ENCODE data around the gene ANO10.
A peak's percentile ranks its signal among the peaks of the same experiment; 100 is the strongest.

ANO10 gene

DNA sequence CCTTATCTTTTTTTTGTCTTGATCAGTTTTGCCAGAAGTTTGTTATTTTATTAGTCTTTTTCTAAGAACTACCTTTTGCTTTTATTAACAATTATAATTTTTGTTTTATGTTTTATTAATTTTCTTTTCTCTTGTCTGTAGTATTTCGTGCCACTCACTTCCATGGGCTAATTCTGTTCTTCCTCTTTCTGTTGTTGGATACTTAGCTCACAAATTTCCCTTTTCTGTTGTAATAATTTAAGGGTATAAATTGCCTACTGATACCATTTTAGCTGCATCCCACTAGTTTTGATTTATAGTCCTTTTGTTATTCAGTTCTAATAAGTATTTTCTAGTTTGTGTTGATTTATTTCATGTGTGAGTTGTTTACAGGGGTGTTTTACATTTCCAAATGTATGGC, 286.8 kb downstream of the ANO10 start:
- Histone ChIP-seq H3K27ac (ENCODE audit: low read length) (no peak overlapping the region), H3K36me3 (ENCODE audit: control insufficient read depth in 2 of 2, insufficient read depth in 2 of 2, low read length in 2 of 2) (peaks cover 17 to 23% of the 10 kb centered on the region in 2 donors), H3K9ac (ENCODE audit: low read length in 2 of 2) (no peak overlapping the region), H3K4me1 (ENCODE audit: control insufficient read depth, insufficient read depth, low read length) (no peaks in the 10 kb centered on the region), H3K27me3 (ENCODE audit: control insufficient read depth in 1 of 2, insufficient read depth in 2 of 2, low read length in 2 of 2) (no peaks in the 10 kb centered on the region), H3K4me3 (ENCODE audit: low read length in 2 of 2) (no peak overlapping the region), H3K9me3 (ENCODE audit: control insufficient read depth in 2 of 2, low read length in 2 of 2) (peaks cover 2 to 23% of the 10 kb centered on the region in 2 donors)

DNA sequence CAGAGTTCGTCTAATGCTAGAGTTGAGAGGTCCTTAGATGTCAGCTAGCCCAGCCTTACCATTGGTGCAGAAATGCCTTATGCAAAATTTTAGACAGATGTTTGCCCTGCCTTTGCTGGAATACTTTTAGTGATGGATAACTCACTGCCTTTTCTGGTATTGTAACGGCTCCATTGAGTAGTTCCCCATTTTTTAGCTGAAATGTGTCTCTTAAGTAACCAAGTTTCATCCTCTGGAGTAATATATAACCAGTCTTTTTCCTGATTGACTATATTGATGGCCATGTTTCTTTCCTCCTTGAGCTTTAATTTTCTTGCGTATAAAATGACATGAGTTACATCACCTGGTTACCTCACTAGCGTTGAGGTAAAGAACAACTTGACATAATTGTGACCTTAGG, 290.4 kb downstream of the ANO10 start:
- H3K4me1 ChIP-seq (ENCODE audit: control insufficient read depth, insufficient read depth, low read length), result peaks cover 8% of the 10 kb centered on the region
- no peak overlapping the region for H3K27ac ChIP-seq (ENCODE audit: low read length)
- H3K36me3 ChIP-seq (ENCODE audit: control insufficient read depth in 2 of 2, insufficient read depth in 2 of 2, low read length in 2 of 2), result peaks cover 6 to 8% of the 10 kb centered on the region in 2 donors
- H3K9ac ChIP-seq (ENCODE audit: low read length in 2 of 2), result no peak overlapping the region
- no peak overlapping the region for H3K4me3 ChIP-seq (ENCODE audit: low read length in 2 of 2)
- H3K27me3 ChIP-seq (ENCODE audit: control insufficient read depth in 1 of 2, insufficient read depth in 2 of 2, low read length in 2 of 2), result no peaks in the 10 kb centered on the region
- peaks cover 0 to 5% of the 10 kb centered on the region in 2 donors for H3K9me3 ChIP-seq (ENCODE audit: control insufficient read depth in 2 of 2, low read length in 2 of 2)

DNA sequence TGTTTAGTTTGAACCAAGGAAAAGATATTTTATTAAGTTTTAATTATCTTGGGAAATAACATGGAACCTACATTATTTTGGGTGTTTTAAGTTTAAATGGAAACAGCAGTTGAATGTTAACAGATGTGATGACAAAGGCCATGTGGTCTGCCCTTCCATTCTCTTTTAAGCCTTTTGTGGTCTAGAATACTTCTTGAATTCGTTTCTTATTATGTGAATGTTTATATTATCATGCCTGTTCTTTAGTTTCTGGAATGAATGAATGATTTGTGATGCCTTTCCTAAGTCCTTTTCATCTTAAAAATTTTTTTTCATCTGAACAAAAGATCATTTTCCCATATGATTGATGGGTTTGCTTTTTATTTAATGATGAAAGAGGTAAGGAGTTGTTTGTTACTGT, 290.8 kb downstream of the ANO10 start:
- Histone ChIP-seq H3K4me1 (ENCODE audit: control insufficient read depth, insufficient read depth, low read length) (peaks cover 12% of the 10 kb centered on the region), H3K27ac (ENCODE audit: low read length) (no peak overlapping the region), H3K9ac (ENCODE audit: low read length in 2 of 2) (no peak overlapping the region), H3K9me3 (ENCODE audit: control insufficient read depth in 2 of 2, low read length in 2 of 2) (peaks cover 0 to 1% of the 10 kb centered on the region in 2 donors), H3K27me3 (ENCODE audit: control insufficient read depth in 1 of 2, insufficient read depth in 2 of 2, low read length in 2 of 2) (no peaks in the 10 kb centered on the region), H3K4me3 (ENCODE audit: low read length in 2 of 2) (no peak overlapping the region), H3K36me3 (ENCODE audit: control insufficient read depth in 2 of 2, insufficient read depth in 2 of 2, low read length in 2 of 2) (peaks cover 6% of the 10 kb centered on the region in 2 donors)

DNA sequence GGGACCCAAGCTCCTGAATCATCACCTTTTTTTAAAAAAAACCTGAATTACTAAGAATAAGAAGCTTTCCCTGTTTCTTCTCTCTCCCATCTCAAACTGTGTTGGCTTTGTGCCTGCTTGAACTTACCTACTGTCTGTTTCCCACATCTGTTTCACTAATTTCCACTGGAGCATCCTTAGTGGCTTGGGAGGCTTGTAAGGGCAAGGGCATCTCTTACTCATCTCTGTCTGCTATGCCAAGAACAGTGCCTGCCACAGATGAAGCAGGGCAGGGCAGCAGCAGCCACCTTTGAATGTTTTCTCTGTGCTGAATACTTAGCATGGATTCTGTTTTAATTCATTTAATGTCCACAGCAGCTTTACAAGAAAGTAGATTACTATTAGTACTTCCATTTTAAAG, 293.2 kb downstream of the ANO10 start:
- Histone ChIP-seq H3K27me3 (ENCODE audit: control insufficient read depth in 1 of 2, insufficient read depth in 2 of 2, low read length in 2 of 2) (no peaks in the 10 kb centered on the region), H3K4me3 (ENCODE audit: low read length in 2 of 2) (no peak overlapping the region), H3K4me1 (ENCODE audit: control insufficient read depth, insufficient read depth, low read length) (peaks cover 13% of the 10 kb centered on the region), H3K36me3 (ENCODE audit: control insufficient read depth in 2 of 2, insufficient read depth in 2 of 2, low read length in 2 of 2) (no peaks in the 10 kb centered on the region), H3K9me3 (ENCODE audit: control insufficient read depth in 2 of 2, low read length in 2 of 2) (no peaks in the 10 kb centered on the region), H3K9ac (ENCODE audit: low read length in 2 of 2) (no peak overlapping the region), H3K27ac (ENCODE audit: low read length) (no peak overlapping the region)

DNA sequence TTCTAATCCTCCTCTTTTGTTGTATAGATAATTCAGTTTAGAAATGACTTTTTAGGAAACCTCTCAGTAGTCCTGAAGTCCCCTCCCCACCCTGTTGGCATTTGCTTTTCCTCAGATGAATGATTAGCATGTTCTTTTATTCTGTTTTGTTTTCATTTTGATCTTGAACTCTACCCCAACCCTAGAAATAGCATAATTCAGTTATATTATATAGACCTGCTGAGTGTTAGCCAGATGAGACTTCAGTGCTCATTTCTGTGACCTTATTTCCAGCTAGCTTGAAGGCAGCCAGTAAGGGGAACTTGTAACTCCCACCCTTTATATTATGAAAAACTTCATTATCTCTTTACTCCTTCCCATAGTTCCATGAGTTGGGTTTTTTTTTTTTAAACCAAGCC, 294.2 kb downstream of the ANO10 start:
- H3K4me1 ChIP-seq (ENCODE audit: control insufficient read depth, insufficient read depth, low read length), result peaks cover 13% of the 10 kb centered on the region
- H3K4me3 ChIP-seq (ENCODE audit: low read length in 2 of 2), result no peak overlapping the region
- no peak overlapping the region for H3K9ac ChIP-seq (ENCODE audit: low read length in 2 of 2)
- no peaks in the 10 kb centered on the region for H3K27me3 ChIP-seq (ENCODE audit: control insufficient read depth in 1 of 2, insufficient read depth in 2 of 2, low read length in 2 of 2)
- no peaks in the 10 kb centered on the region for H3K36me3 ChIP-seq (ENCODE audit: control insufficient read depth in 2 of 2, insufficient read depth in 2 of 2, low read length in 2 of 2)
- H3K27ac ChIP-seq (ENCODE audit: low read length), result peak overlapping the region; percentile 37
- H3K9me3 ChIP-seq (ENCODE audit: control insufficient read depth in 2 of 2, low read length in 2 of 2), result no peaks in the 10 kb centered on the region

DNA sequence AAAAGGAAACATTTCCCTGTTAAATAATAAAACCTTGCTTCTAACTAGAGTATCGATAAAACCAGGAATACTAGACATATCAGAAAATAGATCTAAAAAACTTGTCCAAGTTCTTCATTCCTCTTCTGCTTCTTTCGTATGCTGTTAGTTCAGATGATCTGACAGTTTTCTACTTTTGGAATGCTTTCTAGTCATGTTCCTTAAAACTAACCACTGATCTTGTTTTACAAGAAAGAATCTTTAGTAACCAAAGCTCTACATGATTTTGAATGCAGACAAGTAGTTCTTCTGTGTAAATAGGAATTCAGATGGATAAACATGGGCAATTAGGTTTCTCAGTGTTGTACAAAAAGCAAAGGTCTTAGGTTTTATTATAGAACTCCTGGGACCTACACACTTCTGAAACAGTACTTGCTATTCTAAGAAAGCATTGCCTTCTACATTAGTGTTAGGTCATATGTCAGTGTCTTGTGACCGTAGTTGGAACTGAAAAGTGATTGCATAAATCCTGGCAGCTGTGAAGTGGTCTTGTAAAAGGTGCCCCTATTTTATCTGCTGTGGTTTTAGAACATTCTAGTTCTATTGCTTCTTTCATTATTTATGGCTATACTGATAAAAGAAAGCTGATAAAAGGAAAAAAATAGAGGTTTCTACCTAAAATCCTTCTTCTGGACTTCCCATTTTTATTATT, 294.8 kb downstream of the ANO10 start:
- H3K9ac ChIP-seq (ENCODE audit: low read length in 2 of 2), result no peak overlapping the region
- H3K27ac ChIP-seq (ENCODE audit: low read length), result peak overlapping the region; percentile 37
- H3K36me3 ChIP-seq (ENCODE audit: control insufficient read depth in 2 of 2, insufficient read depth in 2 of 2, low read length in 2 of 2), result no peaks in the 10 kb centered on the region
- H3K4me3 ChIP-seq (ENCODE audit: low read length in 2 of 2), result no peak overlapping the region
- H3K27me3 ChIP-seq (ENCODE audit: control insufficient read depth in 1 of 2, insufficient read depth in 2 of 2, low read length in 2 of 2), result no peaks in the 10 kb centered on the region
- H3K9me3 ChIP-seq (ENCODE audit: control insufficient read depth in 2 of 2, low read length in 2 of 2), result no peaks in the 10 kb centered on the region
- H3K4me1 ChIP-seq (ENCODE audit: control insufficient read depth, insufficient read depth, low read length), result peaks cover 13% of the 10 kb centered on the region

DNA sequence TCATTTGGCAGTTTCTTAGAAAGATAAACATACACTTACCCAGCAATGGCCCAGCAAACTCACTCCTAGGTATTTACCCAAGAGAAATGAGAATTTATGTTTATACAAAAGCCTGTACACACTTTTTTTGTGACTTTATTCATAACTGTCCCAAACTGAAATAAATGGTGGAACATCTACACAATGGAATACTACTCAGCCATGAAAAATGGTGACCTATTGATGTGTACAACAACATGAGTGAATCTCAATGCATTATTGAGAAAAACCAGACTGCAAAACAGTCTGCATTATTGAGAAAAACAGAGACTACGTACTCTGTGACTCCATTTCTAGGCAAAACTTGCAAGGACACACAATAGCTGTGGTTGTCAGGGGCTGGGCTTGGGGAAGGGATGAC, 298.3 kb downstream of the ANO10 start:
- Histone ChIP-seq H3K9ac (ENCODE audit: low read length in 2 of 2) (no peak overlapping the region), H3K36me3 (ENCODE audit: control insufficient read depth in 2 of 2, insufficient read depth in 2 of 2, low read length in 2 of 2) (no peaks in the 10 kb centered on the region), H3K4me1 (ENCODE audit: control insufficient read depth, insufficient read depth, low read length) (peaks cover 13% of the 10 kb centered on the region), H3K27me3 (ENCODE audit: control insufficient read depth in 1 of 2, insufficient read depth in 2 of 2, low read length in 2 of 2) (no peaks in the 10 kb centered on the region), H3K9me3 (ENCODE audit: control insufficient read depth in 2 of 2, low read length in 2 of 2) (no peaks in the 10 kb centered on the region), H3K27ac (ENCODE audit: low read length) (no peak overlapping the region), H3K4me3 (ENCODE audit: low read length in 2 of 2) (no peak overlapping the region)

DNA sequence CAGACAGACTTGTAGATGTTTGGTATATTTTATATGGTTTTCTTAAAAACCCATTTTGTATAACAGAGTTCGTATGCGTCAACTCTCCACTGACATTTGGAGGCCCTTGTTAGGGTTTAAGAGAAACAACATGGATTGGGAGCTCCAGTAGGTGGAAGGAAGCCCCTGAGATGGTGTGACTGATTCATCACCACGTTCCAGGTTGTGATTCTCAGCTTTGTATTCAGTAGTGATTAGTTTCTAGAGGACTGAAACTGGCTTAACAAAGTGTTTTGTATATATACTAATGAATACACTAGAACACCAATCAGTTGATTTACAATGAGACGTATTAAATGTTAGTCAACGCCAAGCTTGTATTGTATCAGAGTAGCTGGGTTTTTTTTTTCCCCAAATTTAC, 301.5 kb downstream of the ANO10 start:
- no peaks in the 10 kb centered on the region for H3K27me3 ChIP-seq (ENCODE audit: control insufficient read depth in 1 of 2, insufficient read depth in 2 of 2, low read length in 2 of 2)
- no peaks in the 10 kb centered on the region for H3K9me3 ChIP-seq (ENCODE audit: control insufficient read depth in 2 of 2, low read length in 2 of 2)
- no peak overlapping the region for H3K27ac ChIP-seq (ENCODE audit: low read length)
- peaks cover 0 to 3% of the 10 kb centered on the region in 2 donors for H3K36me3 ChIP-seq (ENCODE audit: control insufficient read depth in 2 of 2, insufficient read depth in 2 of 2, low read length in 2 of 2)
- H3K4me1 ChIP-seq (ENCODE audit: control insufficient read depth, insufficient read depth, low read length), result peaks cover 12% of the 10 kb centered on the region
- no peak overlapping the region for H3K9ac ChIP-seq (ENCODE audit: low read length in 2 of 2)
- H3K4me3 ChIP-seq (ENCODE audit: low read length in 2 of 2), result no peak overlapping the region

DNA sequence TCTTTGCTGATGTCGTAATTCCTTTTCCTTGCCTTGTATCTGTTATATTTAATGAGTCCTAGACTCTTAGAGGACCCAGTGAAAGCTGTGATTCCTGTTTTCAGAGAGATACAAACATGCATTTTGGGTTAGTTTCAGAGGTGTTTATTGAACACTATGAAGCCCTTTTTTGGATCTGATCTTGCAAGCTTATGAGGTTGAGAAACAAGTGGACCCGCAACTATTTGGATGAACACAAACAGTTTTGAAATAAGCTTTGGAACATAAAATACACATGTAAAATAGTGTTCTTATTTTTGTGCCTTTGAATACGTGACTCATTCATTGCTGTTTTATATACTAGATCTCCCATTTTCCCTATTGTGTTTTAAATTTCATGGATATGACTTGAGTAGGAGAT, 302.0 kb downstream of the ANO10 start:
- H3K4me1 ChIP-seq (ENCODE audit: control insufficient read depth, insufficient read depth, low read length), result peaks cover 16% of the 10 kb centered on the region
- no peak overlapping the region for H3K9ac ChIP-seq (ENCODE audit: low read length in 2 of 2)
- H3K36me3 ChIP-seq (ENCODE audit: control insufficient read depth in 2 of 2, insufficient read depth in 2 of 2, low read length in 2 of 2), result peaks cover 0 to 3% of the 10 kb centered on the region in 2 donors
- no peaks in the 10 kb centered on the region for H3K27me3 ChIP-seq (ENCODE audit: control insufficient read depth in 1 of 2, insufficient read depth in 2 of 2, low read length in 2 of 2)
- H3K9me3 ChIP-seq (ENCODE audit: control insufficient read depth in 2 of 2, low read length in 2 of 2), result no peaks in the 10 kb centered on the region
- no peak overlapping the region for H3K27ac ChIP-seq (ENCODE audit: low read length)
- H3K4me3 ChIP-seq (ENCODE audit: low read length in 2 of 2), result no peak overlapping the region

DNA sequence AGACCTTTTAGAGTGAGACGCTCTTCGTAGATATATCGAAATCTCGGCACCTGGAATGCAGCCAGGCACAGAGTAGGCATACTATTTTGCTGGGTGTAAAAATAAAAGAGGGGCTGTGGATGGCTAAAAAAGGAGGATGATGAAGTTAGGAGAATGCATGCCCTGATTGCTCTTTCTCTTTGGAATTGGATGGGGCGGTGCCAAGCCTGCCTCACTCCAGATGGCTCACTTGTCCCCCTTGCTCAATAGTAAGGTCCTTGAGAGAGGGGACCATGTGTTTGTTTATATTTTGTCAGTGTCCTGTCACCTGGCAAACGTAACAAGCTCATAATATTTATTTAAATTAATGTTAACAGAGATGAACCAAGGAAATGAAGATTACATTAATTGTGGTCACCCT, 302.4 kb downstream of the ANO10 start:
- H3K27ac ChIP-seq (ENCODE audit: low read length), result no peak overlapping the region
- H3K27me3 ChIP-seq (ENCODE audit: control insufficient read depth in 1 of 2, insufficient read depth in 2 of 2, low read length in 2 of 2), result no peaks in the 10 kb centered on the region
- peaks cover 16% of the 10 kb centered on the region for H3K4me1 ChIP-seq (ENCODE audit: control insufficient read depth, insufficient read depth, low read length)
- H3K36me3 ChIP-seq (ENCODE audit: control insufficient read depth in 2 of 2, insufficient read depth in 2 of 2, low read length in 2 of 2), result peaks cover 0 to 3% of the 10 kb centered on the region in 2 donors
- H3K4me3 ChIP-seq (ENCODE audit: low read length in 2 of 2), result no peak overlapping the region
- H3K9me3 ChIP-seq (ENCODE audit: control insufficient read depth in 2 of 2, low read length in 2 of 2), result no peaks in the 10 kb centered on the region
- no peak overlapping the region for H3K9ac ChIP-seq (ENCODE audit: low read length in 2 of 2)

DNA sequence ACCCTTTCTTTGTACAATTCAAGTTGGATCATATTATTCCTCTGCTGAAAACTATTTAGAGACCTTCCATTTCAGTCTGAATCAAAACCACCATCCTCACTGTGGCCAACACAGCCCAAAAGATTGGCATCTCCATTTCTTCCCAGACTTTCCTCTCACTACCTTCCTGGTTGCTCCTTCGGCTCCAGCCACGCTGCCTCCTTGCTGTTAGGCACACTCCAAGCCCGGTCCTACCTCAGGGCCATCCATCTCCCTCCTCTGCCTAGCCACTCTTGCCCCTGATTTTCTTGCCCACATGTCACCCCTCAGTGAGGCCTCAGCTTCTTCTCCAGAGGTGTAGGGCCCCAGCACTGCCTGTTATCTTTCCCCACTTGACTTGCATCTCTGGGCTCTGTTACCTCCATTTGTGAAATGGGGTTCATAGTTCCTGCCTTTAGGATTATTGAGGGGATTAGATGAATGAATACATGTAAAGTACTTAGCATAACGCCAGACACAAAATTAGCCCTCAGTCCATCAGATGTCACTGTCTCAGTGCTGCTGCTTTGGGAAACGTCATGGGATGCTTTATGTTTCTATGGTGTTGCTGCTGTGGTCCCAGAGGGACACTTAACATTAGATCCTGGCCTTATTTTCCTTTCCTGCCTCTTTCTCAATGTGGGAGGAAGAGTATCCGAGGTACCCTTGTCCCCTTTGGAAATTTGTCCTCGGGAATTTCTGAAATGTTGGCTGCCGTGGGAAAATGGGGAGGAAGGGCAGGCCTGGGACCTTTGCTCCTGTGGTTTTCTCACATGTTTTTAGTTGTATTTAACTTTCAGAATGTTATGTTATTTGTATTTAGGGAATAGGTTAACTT, 304.1 kb downstream of the ANO10 start:
- Histone ChIP-seq H3K4me1 (ENCODE audit: control insufficient read depth, insufficient read depth, low read length) (peaks cover 16% of the 10 kb centered on the region), H3K4me3 (ENCODE audit: low read length in 2 of 2) (no peak overlapping the region), H3K36me3 (ENCODE audit: control insufficient read depth in 2 of 2, insufficient read depth in 2 of 2, low read length in 2 of 2) (peaks cover 0 to 3% of the 10 kb centered on the region in 2 donors), H3K9me3 (ENCODE audit: control insufficient read depth in 2 of 2, low read length in 2 of 2) (no peaks in the 10 kb centered on the region), H3K9ac (ENCODE audit: low read length in 2 of 2) (no peak overlapping the region), H3K27me3 (ENCODE audit: control insufficient read depth in 1 of 2, insufficient read depth in 2 of 2, low read length in 2 of 2) (no peaks in the 10 kb centered on the region), H3K27ac (ENCODE audit: low read length) (peak overlapping the region; percentile 33)

All from stomach smooth muscle (tissue), 2 donors.